Lung (tissue), 12 donors: ENCODE data around the gene GNPTG. TPM values are rescaled to one million over a fixed set of nuclear protein-coding genes. Genes with fewer than 3 reads are reported as not detected.

Experiments
- ATAC-seq: fragments of 200-7000 bp; cut with Tn5 transposase; one replicate; pipeline ENCODE4 v1.9.1; 2020; ENCODE audit warnings: moderate number of reproducible peaks; ENCODE audit not compliant: insufficient read depth, low FRiP score
- DNase-seq, 3 donors: peaks; one replicate each; pipeline ENCODE4 v3.0.0-alpha.2; 2013 to 2017
- H3K27ac ChIP-seq, 2 donors: one replicate each; pipeline ENCODE4 v1.5.1; 2013; ENCODE audit warnings: mild to moderate bottlenecking in 2 of 2, moderate library complexity in 2 of 2, control low read depth in 1 of 2, inconsistent platforms in 1 of 2, low read depth in 1 of 2, low read length in 1 of 2
- H3K27me3 ChIP-seq, 3 donors: one replicate each; pipeline ENCODE4 v1.5.1; 2013; ENCODE audit warnings: low read length in 2 of 3; ENCODE audit not compliant: control insufficient read depth in 3 of 3, insufficient read depth in 3 of 3
- H3K36me3 ChIP-seq, 4 donors: one replicate each; pipeline ENCODE4 v1.5.1; 2013; ENCODE audit warnings: low read length in 4 of 4, mild to moderate bottlenecking in 1 of 4, moderate library complexity in 1 of 4; ENCODE audit not compliant: control insufficient read depth in 4 of 4, insufficient read depth in 4 of 4
- H3K4me1 ChIP-seq, 5 donors: one replicate each; pipeline ENCODE4 v1.5.1; 2013; ENCODE audit warnings: low read length in 5 of 5, mild to moderate bottlenecking in 2 of 5, moderate library complexity in 1 of 5; ENCODE audit not compliant: control insufficient read depth in 5 of 5, insufficient read depth in 5 of 5
- H3K4me3 ChIP-seq: one replicate; pipeline ENCODE4 v1.5.1; 2013; ENCODE audit warnings: mild to moderate bottlenecking, control low read depth, moderate library complexity
- H3K9ac ChIP-seq, 2 donors: one replicate each; pipeline ENCODE4 v1.5.1; 2013; ENCODE audit warnings: low read length in 2 of 2, control low read depth in 1 of 2; ENCODE audit not compliant: insufficient read depth in 1 of 2
- H3K9me3 ChIP-seq, 4 donors: one replicate each; pipeline ENCODE4 v1.5.1; 2013; ENCODE audit warnings: low read length in 3 of 4, mild to moderate bottlenecking in 1 of 4, moderate library complexity in 1 of 4; ENCODE audit not compliant: control insufficient read depth in 4 of 4, insufficient read depth in 3 of 4
- CTCF ChIP-seq: IDR thresholded peaks from 2 replicates; pipeline ENCODE4 v1.5.1; 2012; ENCODE audit warnings: mild to moderate bottlenecking; ENCODE audit errors: control extremely low read depth, extremely low read depth
- WGBS, 2 donors: extraction: QIAGEN DNeasy Blood & Tissue Kit; methylation state at CpG; one replicate each; pipeline ENCODE4 v1.1.7; 2013; 5-methylcytosine and 5-hydroxymethylcytosine counted together
- polyA plus RNA-seq, 2 donors: library from polyadenylated mRNA; stranded (reverse); fragments of 200-250 nt; gene quantifications; one replicate each; pipeline ENCODE4 v1.2.1, GENCODE V29; 2013
- total RNA-seq, 2 donors: library from RNA; depleted of rRNA in 1 of 2; stranded (reverse); fragments of >200 nt in 1 of 2; gene quantifications; one replicate each; pipeline ENCODE4 v1.2.1, GENCODE V29; 2014 to 2021
- donor health status: control.
- donor health status: control.
- donor health status: Bipolar disorder and iron deficiency.
- donor health status: healthy.
- donor health status: DM: yes; HTN: yes; CAD: no.

The GNPTG gene
- total and polyA plus RNA-seq, 4 donors: 34.8 to 92.7 (median 77.8) TPM

- Histone ChIP-seq H3K27me3 (peaks cover 0 to 2% (median 0%) of the 10 kb centered on the region in 3 donors), H3K9me3 (no peaks in the 10 kb centered on the region), H3K4me1 (peaks cover 0 to 11% (median 0%) of the 10 kb centered on the region in 5 donors), H3K9ac (no peak overlapping the region), H3K4me3 (no peak overlapping the region), H3K27ac (no peak overlapping the region), H3K36me3 (peaks cover 0 to 15% (median 3%) of the 10 kb centered on the region in 4 donors)
- WGBS, 2 donors: 89 to 91% methylated on average over 14 of the region's 14 CpGs
- no peak for TF ChIP-seq CTCF
- ATAC-seq (no peak), DNase-seq (no peak)
Observed at GRCh38 chr16:1344499-1344898, 7.2 kb upstream of the GNPTG start.

- DNase-seq (no peak), ATAC-seq (no peak)
- H3K9ac ChIP-seq: no peak overlapping the region
- no peak overlapping the region for H3K4me3 ChIP-seq
- WGBS, 2 donors: 74 to 81% methylated on average over 9 to 11 of the region's 11 CpGs
- H3K27ac ChIP-seq: no peak overlapping the region
- H3K9me3 ChIP-seq: no peaks in the 10 kb centered on the region
- H3K36me3 ChIP-seq: peaks cover 0 to 21% (median 5%) of the 10 kb centered on the region in 4 donors
- no peak for TF ChIP-seq CTCF
- H3K4me1 ChIP-seq: peaks cover 0 to 11% (median 0%) of the 10 kb centered on the region in 5 donors
- peaks cover 0 to 2% (median 0%) of the 10 kb centered on the region in 3 donors for H3K27me3 ChIP-seq
Observed at GRCh38 chr16:1345087-1345486, 6.6 kb upstream of the GNPTG start.

GRCh38 chr16:1345651-1346421 lies 5.9 kb upstream of the GNPTG start:
- 77 to 82% methylated on average over 30 to 31 of the region's 31 CpGs for WGBS, 2 donors
- no peak for DNase-seq
- no peak for ATAC-seq

More at GRCh38 chr16:1345651-1346421, 5.9 kb upstream of the GNPTG start:
- no peaks in the 10 kb centered on the region for H3K9me3 ChIP-seq
- H3K27ac ChIP-seq: no peak overlapping the region
- peaks cover 0 to 23% (median 10%) of the 10 kb centered on the region in 4 donors for H3K36me3 ChIP-seq
- H3K9ac ChIP-seq: no peak overlapping the region
- TF ChIP-seq CTCF: no peak
- H3K4me3 ChIP-seq: no peak overlapping the region
- H3K27me3 ChIP-seq: peaks cover 0 to 2% (median 0%) of the 10 kb centered on the region in 3 donors
- peaks cover 0 to 15% (median 4%) of the 10 kb centered on the region in 5 donors for H3K4me1 ChIP-seq
